Right cardiac atrium (tissue), 5 donors: Measurements from ENCODE around the gene PEAK1. TPM values are rescaled to one million over a fixed set of nuclear protein-coding genes. Genes with fewer than 3 reads are reported as not detected.

Source experiments
- ATAC-seq, 2 donors: fragments of 200-7000 bp; cut with Tn5 transposase; one replicate each; pipeline versions ENCODE4 v1.8.0 to v1.9.1; 2020; ENCODE audit warnings: moderate library complexity in 2 of 2, mild to moderate bottlenecking in 1 of 2
- DNase-seq, 3 donors: peaks; one replicate each; pipeline ENCODE4 v3.0.0-alpha.2; 2020
- H3K27ac ChIP-seq: one replicate; pipeline ENCODE4 v1.5.1; 2013; ENCODE audit warnings: mild to moderate bottlenecking, low read length, control low read depth, moderate library complexity
- H3K27me3 ChIP-seq: one replicate; pipeline ENCODE4 v1.6.1; 2013; ENCODE audit not compliant: control insufficient read depth, insufficient read depth
- H3K4me1 ChIP-seq: one replicate; pipeline ENCODE4 v1.6.1; 2013; ENCODE audit warnings: low read length; ENCODE audit not compliant: control insufficient read depth, insufficient read depth
- H3K4me3 ChIP-seq: one replicate; pipeline ENCODE4 v1.5.1; 2013; ENCODE audit warnings: low read length, control low read depth
- H3K9me3 ChIP-seq: one replicate; pipeline ENCODE4 v1.6.1; 2013; ENCODE audit warnings: low read length; ENCODE audit not compliant: control insufficient read depth
- WGBS: extraction: QIAGEN DNeasy Blood & Tissue Kit; methylation state at CpG from one replicate; pipeline ENCODE4 v1.1.7; 2013; 5-methylcytosine and 5-hydroxymethylcytosine counted together
- intact Hi-C, 4 donors: fragments of 100-400 bp; cut with DNase I; formaldehyde crosslinking; loops; one replicate each; pipeline versions ENCODE4 v1.11.0 to v1.14.0; 2022 to 2023
- polyA plus RNA-seq: library from polyadenylated mRNA; stranded (reverse); fragments of 200-250 nt; gene quantifications from one replicate; pipeline ENCODE4 v1.2.3, GENCODE V29; 2013
- total RNA-seq, 4 donors: library from RNA; stranded (reverse); fragmentation: NEBNext Ultra II Directional; extraction: Animal tissue kit (Norgen Biotek cat#: 25700); gene quantifications; one replicate each; pipeline ENCODE4 v1.2.1, GENCODE V29; 2021
- donor health status: healthy with polysubstance abuse.
- donor health status: DM: no; HTN: yes; CAD: no.
- donor health status: DM: no; HTN: no; CAD: no.
- donor health status: DM: no; HTN: yes; CAD: no; lungs with severe emphysema.
- donor health status: DM: yes; HTN: yes; CAD: no.

PEAK1 gene
- total and polyA plus RNA-seq, 5 donors = 13.8 to 97.3 (median 89.4) TPM

DNA sequence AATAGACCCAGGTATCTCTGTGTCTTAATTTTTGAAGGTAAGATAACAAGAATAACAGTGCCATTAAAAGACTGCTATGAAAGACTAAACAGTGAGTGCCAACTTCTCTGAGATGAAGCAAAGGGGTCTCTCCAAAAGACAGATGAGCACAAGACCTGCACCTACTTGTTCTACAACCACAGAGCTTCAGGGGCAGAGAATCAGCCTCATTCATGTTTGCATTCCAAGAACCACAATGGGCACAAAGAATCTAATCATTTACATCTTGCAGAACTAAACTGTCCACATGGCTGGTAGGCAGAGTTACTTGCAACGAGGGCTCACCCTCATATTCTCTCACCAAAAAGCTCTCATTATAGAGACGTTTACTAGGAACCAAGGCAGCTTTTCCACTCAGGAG is 83.9 kb downstream of the PEAK1 start:
- ATAC-seq = no peak
- H3K4me1 ChIP-seq = peaks cover 3% of the 10 kb centered on the region
- no peak overlapping the region for H3K27ac ChIP-seq
- intact Hi-C loops = no loop called here
- H3K9me3 ChIP-seq = no peaks in the 10 kb centered on the region
- no peak for DNase-seq
- H3K27me3 ChIP-seq = no peaks in the 10 kb centered on the region
- no peak overlapping the region for H3K4me3 ChIP-seq
- WGBS = 90% methylated on average over 2 of the region's 2 CpGs

DNA sequence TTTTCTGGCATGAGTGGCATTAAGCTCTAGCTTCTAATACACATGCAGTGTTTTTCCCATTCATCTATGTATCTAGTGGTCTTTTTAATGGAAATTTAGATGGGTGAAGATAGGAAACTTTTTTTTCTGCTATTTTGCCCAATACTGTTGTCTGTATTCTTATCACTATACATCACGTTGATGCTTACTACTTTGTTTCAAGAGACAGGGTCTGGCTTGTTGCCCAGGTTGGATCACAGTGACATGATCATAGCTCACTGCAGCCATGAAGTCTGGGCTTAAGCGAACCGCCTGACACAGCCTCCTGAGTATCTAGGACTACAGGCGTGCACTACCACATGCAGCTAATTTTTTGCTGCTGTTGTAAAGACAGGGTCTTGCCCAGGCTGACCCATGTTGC is 84.6 kb downstream of the PEAK1 start:
- peak; percentile 49 to 75 (median 62) for DNase-seq
- H3K27ac ChIP-seq = no peak overlapping the region
- intact Hi-C loops = no loop called here
- no peak overlapping the region for H3K4me3 ChIP-seq
- peak; percentile 60 to 63 for ATAC-seq
- WGBS = 29% methylated on average over 4 of the region's 4 CpGs
- no peaks in the 10 kb centered on the region for H3K9me3 ChIP-seq
- H3K4me1 ChIP-seq = peaks cover 3% of the 10 kb centered on the region
- no peaks in the 10 kb centered on the region for H3K27me3 ChIP-seq

DNA sequence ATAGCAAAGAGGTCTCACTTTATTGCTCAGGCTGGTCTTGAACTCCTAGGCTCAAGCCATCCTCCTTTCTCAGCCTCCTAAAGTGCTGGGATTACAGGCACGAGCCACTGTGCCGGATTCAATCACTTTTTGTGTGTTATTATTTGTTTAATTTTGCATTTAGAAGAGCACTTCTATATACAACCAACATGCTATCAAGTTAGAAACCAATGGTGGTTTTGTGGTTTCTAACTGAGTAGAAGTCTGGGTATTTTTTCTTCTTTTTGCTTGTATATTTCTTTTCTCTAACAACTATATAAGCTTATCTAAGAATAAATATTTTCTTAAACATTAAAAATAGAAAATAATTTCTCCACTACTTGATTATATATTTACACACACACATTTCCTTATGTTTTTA is 86.7 kb downstream of the PEAK1 start:
- DNase-seq = no peak
- no peak for ATAC-seq
- Histone ChIP-seq H3K9me3 (no peaks in the 10 kb centered on the region), H3K27ac (no peak overlapping the region), H3K4me3 (no peak overlapping the region), H3K4me1 (peaks cover 3% of the 10 kb centered on the region), H3K27me3 (no peaks in the 10 kb centered on the region)
- WGBS = 89% methylated on average over 2 of the region's 2 CpGs
- intact Hi-C loops = no loop called here

DNA sequence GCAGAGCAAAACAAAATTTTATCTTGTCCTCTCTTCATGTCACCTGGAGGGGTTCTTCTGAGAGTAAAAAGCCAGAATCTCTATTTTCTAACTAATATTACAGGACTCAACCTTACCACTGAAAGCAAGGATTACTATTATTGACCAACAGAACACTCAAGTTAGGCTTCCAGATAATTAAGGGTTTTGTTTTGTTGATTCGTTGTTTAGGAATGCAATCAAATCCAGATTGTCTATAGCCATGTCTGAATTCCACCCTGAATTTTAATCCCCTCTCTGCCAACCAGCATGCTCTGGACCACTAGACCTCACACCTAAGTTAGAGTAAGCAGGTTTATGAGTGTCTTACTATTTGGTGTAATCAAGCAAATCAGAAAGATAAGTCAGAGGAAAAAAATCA is 90.7 kb downstream of the PEAK1 start:
- ATAC-seq (no peak), DNase-seq (no peak)
- Histone ChIP-seq H3K27me3 (no peaks in the 10 kb centered on the region), H3K4me3 (no peak overlapping the region), H3K27ac (no peak overlapping the region), H3K4me1 (no peaks in the 10 kb centered on the region), H3K9me3 (no peaks in the 10 kb centered on the region)
- intact Hi-C loops = no loop called here
- 56% methylated on average over 1 of the region's 1 CpG for WGBS

DNA sequence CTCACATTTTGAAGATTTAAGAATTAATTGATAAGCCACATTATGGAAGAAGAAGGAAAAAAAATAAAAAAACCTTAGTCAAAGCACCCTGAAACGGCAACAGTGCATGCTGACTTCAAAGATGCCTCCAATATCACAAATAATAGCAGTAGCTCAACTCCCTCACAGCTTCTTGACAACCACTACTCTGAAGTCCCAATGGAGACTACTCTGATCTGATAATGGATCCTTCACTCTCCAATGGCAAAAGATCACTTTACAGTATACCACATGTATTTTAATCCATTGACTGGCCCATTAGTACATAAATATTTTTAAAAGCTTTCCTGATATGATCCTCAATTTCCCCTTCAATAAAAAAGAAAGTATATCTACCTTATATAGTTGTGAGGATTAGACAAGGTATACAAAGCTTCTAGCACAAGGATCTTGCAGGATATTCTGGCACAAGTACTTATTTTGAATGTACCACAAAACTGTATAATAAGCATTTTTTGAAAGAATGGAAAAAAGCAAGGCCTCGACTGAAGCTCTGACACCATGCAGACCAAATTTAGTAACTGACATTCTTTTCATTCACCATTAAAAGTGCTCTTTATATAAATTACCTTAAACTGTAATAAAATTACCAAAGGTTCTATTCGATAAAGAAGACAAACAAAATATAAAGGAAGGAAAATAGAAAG is 91.9 kb downstream of the PEAK1 start:
- no peaks in the 10 kb centered on the region for H3K9me3 ChIP-seq
- ATAC-seq (no peak), DNase-seq (no peak)
- no peak overlapping the region for H3K27ac ChIP-seq
- intact Hi-C loops = no loop called here
- no peaks in the 10 kb centered on the region for H3K27me3 ChIP-seq
- 59% methylated on average over 3 of the region's 3 CpGs for WGBS
- H3K4me1 ChIP-seq = no peaks in the 10 kb centered on the region
- H3K4me3 ChIP-seq = no peak overlapping the region

DNA sequence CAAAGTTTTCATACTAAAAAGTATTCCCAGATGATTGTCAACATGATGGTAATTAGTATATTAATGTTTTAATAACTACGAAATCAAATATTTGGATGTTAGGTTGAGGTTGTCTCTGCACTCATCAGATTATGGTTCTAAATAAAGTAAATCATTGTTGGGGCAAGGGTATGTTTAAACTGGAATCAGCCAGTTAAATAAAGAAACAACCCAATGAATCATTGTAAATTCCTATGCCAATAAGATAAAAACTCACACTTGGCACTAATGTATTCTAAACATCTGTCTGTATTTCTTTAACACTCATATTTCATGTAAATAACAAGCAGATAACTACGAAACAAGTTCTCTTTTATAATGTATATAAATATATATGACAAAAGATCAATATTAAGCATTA is 92.7 kb downstream of the PEAK1 start:
- intact Hi-C loops = no loop called here
- WGBS = 56% methylated on average over 2 of the region's 2 CpGs
- Histone ChIP-seq H3K27ac (no peak overlapping the region), H3K9me3 (no peaks in the 10 kb centered on the region), H3K4me3 (no peak overlapping the region), H3K27me3 (no peaks in the 10 kb centered on the region), H3K4me1 (no peaks in the 10 kb centered on the region)
- ATAC-seq (no peak), DNase-seq (no peak)

DNA sequence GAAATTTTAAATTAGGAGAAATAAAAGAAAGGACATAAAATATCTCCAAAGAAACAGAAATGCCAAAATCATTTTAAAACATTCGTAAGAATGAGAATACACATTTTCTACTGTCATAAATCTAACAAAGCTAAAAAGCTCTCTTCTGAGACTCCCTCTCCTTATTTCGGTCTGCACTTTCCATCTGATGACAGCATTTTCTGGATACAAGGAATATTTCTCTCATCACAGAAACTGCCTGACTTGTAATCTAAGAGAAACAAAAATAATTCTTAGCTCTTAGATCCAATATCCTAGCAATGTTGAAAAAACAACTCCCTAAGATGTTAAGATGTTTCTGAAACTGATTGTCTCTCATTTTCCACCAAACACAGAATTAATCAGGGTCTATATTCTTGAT is 93.5 kb downstream of the PEAK1 start:
- Histone ChIP-seq H3K27me3 (no peaks in the 10 kb centered on the region), H3K4me1 (no peaks in the 10 kb centered on the region), H3K4me3 (no peak overlapping the region), H3K9me3 (no peaks in the 10 kb centered on the region), H3K27ac (no peak overlapping the region)
- intact Hi-C loops = no loop called here
- no peak for ATAC-seq
- WGBS = 63% methylated on average over 2 of the region's 2 CpGs
- DNase-seq = no peak

DNA sequence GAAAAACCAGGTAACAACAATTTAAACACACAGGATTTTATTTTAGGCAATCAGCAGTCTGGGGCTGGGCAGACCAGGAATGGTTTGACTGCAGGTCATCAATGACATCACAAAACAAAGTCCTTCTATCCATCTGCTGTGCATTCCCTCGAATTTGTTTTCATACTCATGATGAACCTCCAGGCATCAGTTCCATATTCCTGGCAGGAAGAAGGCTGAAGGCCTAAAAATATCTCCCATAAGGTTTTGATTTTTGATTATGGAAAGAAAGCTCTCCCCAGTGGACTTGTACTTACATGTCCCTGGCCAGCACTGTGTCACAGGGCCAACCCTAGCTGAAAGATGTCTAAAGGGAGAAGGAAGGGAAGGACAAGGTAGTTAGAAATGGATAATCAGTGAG is 107.4 kb downstream of the PEAK1 start:
- no peak for ATAC-seq
- H3K4me1 ChIP-seq = peaks cover 5% of the 10 kb centered on the region
- no peak overlapping the region for H3K27ac ChIP-seq

DNA sequence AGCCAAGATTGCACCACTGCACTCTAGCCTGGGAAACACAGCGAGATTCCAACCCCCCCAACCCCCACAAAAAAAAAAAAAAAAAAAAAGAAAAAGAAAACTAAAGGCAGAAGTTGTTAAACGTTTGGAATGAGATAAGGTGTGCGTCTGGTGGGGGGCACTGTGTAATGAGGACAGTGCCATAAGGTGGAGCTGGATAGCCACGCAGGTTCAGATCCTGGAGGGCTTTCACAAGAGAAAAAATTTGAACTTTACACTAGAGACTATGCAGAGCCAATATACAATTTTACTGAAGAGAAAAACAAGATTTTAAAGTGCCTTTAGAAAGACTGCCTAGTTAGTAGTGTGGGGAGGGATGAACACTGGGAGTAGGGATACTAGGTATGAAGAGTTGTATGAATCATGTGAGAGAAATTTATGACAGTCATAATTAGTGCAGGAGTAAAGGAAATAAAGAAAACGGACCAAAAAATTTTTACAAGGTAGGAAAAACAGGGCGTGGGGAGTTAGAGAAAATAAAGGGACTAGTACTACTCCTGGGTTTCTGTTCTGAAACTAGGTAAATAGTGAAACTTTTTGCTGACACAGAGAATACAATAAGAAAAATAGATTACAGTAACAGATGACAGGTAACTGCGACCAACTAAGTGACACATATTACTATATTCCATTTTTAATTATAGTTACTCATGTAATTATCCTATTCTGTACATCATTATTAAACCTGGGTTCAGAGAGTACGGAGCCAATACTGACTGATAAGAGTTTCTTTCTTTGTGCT is 108.1 kb downstream of the PEAK1 start:
- no peaks in the 10 kb centered on the region for H3K9me3 ChIP-seq
- ATAC-seq = no peak
- WGBS = 88% methylated on average over 8 of the region's 8 CpGs
- no peak overlapping the region for H3K27ac ChIP-seq
- peaks cover 3% of the 10 kb centered on the region for H3K4me1 ChIP-seq
- H3K4me3 ChIP-seq = no peak overlapping the region
- DNase-seq = no peak
- intact Hi-C loops = no loop called here
- no peaks in the 10 kb centered on the region for H3K27me3 ChIP-seq

More for the DNA sequence above, 107.4 kb downstream of the PEAK1 start:
- 51% methylated on average over 1 of the region's 1 CpG for WGBS
- no peak for DNase-seq
- Histone ChIP-seq H3K9me3 (no peaks in the 10 kb centered on the region), H3K4me3 (no peak overlapping the region), H3K27me3 (no peaks in the 10 kb centered on the region)
- intact Hi-C loops = no loop called here

DNA sequence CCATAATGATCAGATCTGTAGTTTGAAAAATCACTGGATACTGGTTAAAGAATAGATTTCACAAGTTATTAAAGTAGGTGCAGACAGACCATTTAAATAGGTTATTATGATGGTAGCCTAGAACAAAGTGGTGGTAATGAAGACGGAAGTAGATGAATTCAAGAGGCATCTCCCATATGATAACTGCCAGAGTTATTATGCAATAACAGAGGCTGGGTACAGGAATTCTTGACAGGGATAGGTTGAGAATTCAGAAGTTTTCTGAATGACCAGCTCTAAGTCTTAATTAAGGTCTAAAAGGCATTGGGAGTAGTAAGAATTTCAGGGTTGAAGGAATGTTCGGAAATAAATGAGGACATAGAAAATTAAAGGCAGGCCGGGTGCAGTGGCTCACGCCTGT is 108.9 kb downstream of the PEAK1 start:
- DNase-seq (no peak), ATAC-seq (no peak)
- no peaks in the 10 kb centered on the region for H3K9me3 ChIP-seq
- H3K4me3 ChIP-seq = no peak overlapping the region
- no peaks in the 10 kb centered on the region for H3K27me3 ChIP-seq
- H3K27ac ChIP-seq = no peak overlapping the region
- intact Hi-C loops = no loop called here
- peaks cover 3% of the 10 kb centered on the region for H3K4me1 ChIP-seq
- 99% methylated on average over 4 of the region's 4 CpGs for WGBS

DNA sequence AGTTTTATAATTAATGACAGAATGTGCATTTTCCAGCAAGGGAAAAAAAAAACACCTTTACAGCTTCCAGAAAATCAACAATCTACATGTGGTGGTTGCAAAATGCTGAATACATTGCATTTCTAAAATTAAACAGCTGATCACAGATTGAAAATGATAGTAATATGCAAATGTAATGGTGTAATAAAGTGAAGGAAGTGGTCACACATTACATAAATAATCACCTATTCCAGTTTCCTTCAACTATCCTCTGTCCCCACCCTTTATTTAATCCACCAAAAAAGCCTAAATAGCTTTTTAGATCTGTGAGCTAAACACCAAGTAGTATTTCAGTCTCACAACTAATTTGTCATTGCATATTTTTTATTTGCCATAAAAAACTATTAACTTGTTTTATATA is 110.5 kb downstream of the PEAK1 start:
- ATAC-seq (no peak), DNase-seq (no peak)
- intact Hi-C loops = no loop called here
- H3K4me1 ChIP-seq = peaks cover 3% of the 10 kb centered on the region
- no peaks in the 10 kb centered on the region for H3K9me3 ChIP-seq
- H3K4me3 ChIP-seq = no peak overlapping the region
- no peak overlapping the region for H3K27ac ChIP-seq
- no peaks in the 10 kb centered on the region for H3K27me3 ChIP-seq
